GM12878 (cell line): ENCODE data around the gene CLNS1A. TPM values are rescaled to one million over a fixed set of nuclear protein-coding genes. Genes with fewer than 3 reads are reported as not detected.
"Not testable (repeated sequence)": the region's sequence is repeated elsewhere in the genome, so short reads cannot be mapped to it uniquely, and the experiment has no call there.

Source experiments
- ATAC-seq: fragments of 200-7000 bp; cut with Tn5 transposase; 3 replicates; pipeline ENCODE4 v1.9.1; 2020; ENCODE audit warnings: mild to moderate bottlenecking, moderate library complexity
- BruUV-seq: library from RNA; stranded (reverse); fragments of 400-500 nt; replicated peaks from 2 replicates; lab custom pipeline; 2021; lab: Mats Ljungman, UMichigan
- CTCF ChIA-PET: fragments of 300-600 bp; sonication (Branson Sonifier 250); formaldehyde crosslinking; extraction: SDS; loops from one replicate; lab custom pipeline; 2021; ENCODE audit warnings: inconsistent platforms; lab: Yijun Ruan, JAX
- POLR2A ChIA-PET: fragments of 350-600 bp; formaldehyde crosslinking; extraction: SDS; loops from one replicate; lab custom pipeline; 2021; ENCODE audit warnings: inconsistent platforms; lab: Charles Lee
- RAD21 ChIA-PET: fragments of 300-600 bp; sonication (Branson Sonifier 250); formaldehyde crosslinking; loops from one replicate; lab custom pipeline; 2023; ENCODE audit warnings: antibody characterized with exemption; ENCODE audit not compliant: unreplicated experiment; lab: Charles Lee
- SMC1A ChIA-PET: fragments of 300-600 bp; sonication (Branson Sonifier 250); formaldehyde crosslinking; loops from one replicate; lab custom pipeline; 2023; ENCODE audit not compliant: unreplicated experiment, uncharacterized antibody; lab: Charles Lee
- DNase-seq: peaks from one replicate; pipeline ENCODE4 v3.0.0-alpha.2; 2011; ENCODE audit warnings: low read depth, low spot score
- FAIRE-seq: peaks from 3 replicates; lab custom pipeline; 2011; peaks lifted over from hg19 to GRCh38; lab: Jason Lieb, UNC
- H2AFZ ChIP-seq: 2 replicates; pipeline ENCODE4 v1.6.0; 2011; ENCODE audit warnings: low read depth, low read length, control low read depth; ENCODE audit not compliant: control insufficient read depth
- H3K27ac ChIP-seq: 2 replicates; pipeline ENCODE4 v1.5.1; 2011; ENCODE audit warnings: control low read depth; ENCODE audit not compliant: control insufficient read depth, insufficient read depth
- H3K27me3 ChIP-seq, 2 experiments: replicated peaks in 1 of 2; 2 replicates each; pipeline versions ENCODE4 v1.6.0 to v1.6.1; 2011; ENCODE audit warnings: low read length in 1 of 2; ENCODE audit not compliant: control insufficient read depth in 2 of 2, insufficient read depth in 2 of 2
- H3K36me3 ChIP-seq, 2 experiments: 2 replicates each; pipeline ENCODE4 v1.5.1; 2011; ENCODE audit warnings: low read length in 1 of 2; ENCODE audit not compliant: control insufficient read depth in 2 of 2, insufficient read depth in 2 of 2
- H3K4me1 ChIP-seq: 2 replicates; pipeline ENCODE4 v1.6.1; 2011; ENCODE audit warnings: mild to moderate bottlenecking, low read length, moderate library complexity, mixed read lengths; ENCODE audit not compliant: control insufficient read depth, insufficient read depth
- H3K4me2 ChIP-seq: 2 replicates; pipeline ENCODE4 v1.6.0; 2011; ENCODE audit warnings: control low read depth; ENCODE audit not compliant: control insufficient read depth, insufficient read depth
- H3K4me3 ChIP-seq: fragments of 200-600 bp; sonication (generic); 2 replicates; pipeline ENCODE4 v1.5.1; 2016
- H3K79me2 ChIP-seq: 2 replicates; pipeline ENCODE4 v1.6.0; 2011; ENCODE audit warnings: low read length; ENCODE audit not compliant: control insufficient read depth, insufficient read depth
- H3K9ac ChIP-seq: 2 replicates; pipeline ENCODE4 v1.8.0; 2011; ENCODE audit warnings: low read length, control low read depth, mixed read lengths; ENCODE audit not compliant: control insufficient read depth, insufficient read depth
- H3K9me3 ChIP-seq: replicated peaks from 3 replicates; pipeline ENCODE4 v1.5.1; 2011; ENCODE audit warnings: mild to moderate bottlenecking, low read length; ENCODE audit not compliant: control insufficient read depth, insufficient read depth
- H4K20me1 ChIP-seq: 2 replicates; pipeline ENCODE4 v1.6.0; 2011; ENCODE audit not compliant: control insufficient read depth, insufficient read depth
- BRCA1 ChIP-seq: IDR thresholded peaks from 2 replicates; pipeline ENCODE4 v1.6.1; 2011; ENCODE audit warnings: low read depth, low read length, improper control_type of control experiment
- HCFC1 ChIP-seq: fragments of 150-350 bp; IDR thresholded peaks from 2 replicates; pipeline ENCODE4 v1.6.1; 2014; ENCODE audit warnings: low read length
- IKZF2 ChIP-seq, 2 experiments: fragments of 450-650 bp; IDR thresholded peaks; 2 replicates each; pipeline ENCODE4 v1.6.1; 2017; ENCODE audit warnings: mild to moderate bottlenecking in 2 of 2, moderate library complexity in 2 of 2
- MYB ChIP-seq: fragments of 150-350 bp; IDR thresholded peaks from 2 replicates; pipeline ENCODE4 v1.6.1; 2014; ENCODE audit warnings: mild to moderate bottlenecking, low read depth, low read length, borderline replicate concordance
- NFXL1 ChIP-seq: fragments of 450-650 bp; IDR thresholded peaks from 2 replicates; pipeline ENCODE4 v1.6.1; 2017; ENCODE audit warnings: antibody characterized with exemption, mild to moderate bottlenecking, borderline replicate concordance
- SIN3A ChIP-seq: IDR thresholded peaks from 2 replicates; pipeline ENCODE4 v1.6.1; 2012; ENCODE audit warnings: low read depth, low read length, improper control_type of control experiment
- SPI1 ChIP-seq: IDR thresholded peaks from 2 replicates; pipeline ENCODE4 v1.6.1; 2011; ENCODE audit warnings: low read depth, mild to moderate bottlenecking, low read length, moderate library complexity, borderline replicate concordance; ENCODE audit not compliant: insufficient read depth
- SUZ12 ChIP-seq: fragments of 200-600 bp; sonication (generic); IDR thresholded peaks from one replicate; pipeline ENCODE4 v1.6.1; 2018; ENCODE audit warnings: antibody characterized with exemption, mild to moderate bottlenecking; ENCODE audit not compliant: unreplicated experiment
- TCF7 ChIP-seq: IDR thresholded peaks from 2 replicates; pipeline ENCODE4 v1.6.1; 2014; ENCODE audit warnings: antibody characterized with exemption, borderline replicate concordance
- WGBS: methylation state at CpG from one replicate; pipeline ENCODE4 v1.1.6; 2016; ENCODE audit warnings: low lambda C conversion rate; ENCODE audit not compliant: insufficient replicate concordance, insufficient coverage; ENCODE audit errors: missing lambda C conversion rate; 5-methylcytosine and 5-hydroxymethylcytosine counted together
- in situ Hi-C: fragments of 300-500 bp; cut with MboI; formaldehyde crosslinking; loops from 9 replicates; pipeline ENCODE4 v1.14.3; 2018; ENCODE audit warnings: mixed read lengths
- intact Hi-C: fragments of 100-400 bp; cut with micrococcal nuclease; formaldehyde crosslinking; loops from one replicate; pipeline ENCODE4 v1.14.2; 2022; ENCODE audit not compliant: unreplicated experiment
- polyA plus RNA-seq, 11 experiments: library from polyadenylated mRNA; depleted of rRNA in 4 of 11; unstranded in 6 of 11; stranded (reverse) in 5 of 11; fragments of >200 nt; fragmentation: Nextera tagmentation in 4 of 11; fragmentation: Illumina TruSeq in 1 of 11; extraction: Ambion mirVana in 4 of 11; extraction: Trizol in 1 of 11; gene quantifications; 1 replicate in 1 of 11; 2 replicates in 10 of 11; pipeline versions ENCODE4 v1.2.1 to v1.2.3, GENCODE V29; 2011 to 2016; ENCODE audit warnings: inconsistent platforms in 2 of 11, missing spikeins in 2 of 11, low read depth in 1 of 11
- total RNA-seq, 4 experiments: library from RNA; depleted of rRNA in 3 of 4; stranded (reverse); fragments of >200 nt in 3 of 4; fragmentation: Illumina TruSeq in 1 of 4; extraction: Trizol in 1 of 4; gene quantifications; 2 replicates each; pipeline versions ENCODE4 v1.2.1 to v1.2.3, GENCODE V29; 2013 to 2021

CLNS1A gene
- total and polyA plus RNA-seq, 10 of the 15 experiments (the other 5 are each of a cell fraction or from before 2014, with no cell fraction given), result 74.1 to 247 (median 167) TPM

DNA sequence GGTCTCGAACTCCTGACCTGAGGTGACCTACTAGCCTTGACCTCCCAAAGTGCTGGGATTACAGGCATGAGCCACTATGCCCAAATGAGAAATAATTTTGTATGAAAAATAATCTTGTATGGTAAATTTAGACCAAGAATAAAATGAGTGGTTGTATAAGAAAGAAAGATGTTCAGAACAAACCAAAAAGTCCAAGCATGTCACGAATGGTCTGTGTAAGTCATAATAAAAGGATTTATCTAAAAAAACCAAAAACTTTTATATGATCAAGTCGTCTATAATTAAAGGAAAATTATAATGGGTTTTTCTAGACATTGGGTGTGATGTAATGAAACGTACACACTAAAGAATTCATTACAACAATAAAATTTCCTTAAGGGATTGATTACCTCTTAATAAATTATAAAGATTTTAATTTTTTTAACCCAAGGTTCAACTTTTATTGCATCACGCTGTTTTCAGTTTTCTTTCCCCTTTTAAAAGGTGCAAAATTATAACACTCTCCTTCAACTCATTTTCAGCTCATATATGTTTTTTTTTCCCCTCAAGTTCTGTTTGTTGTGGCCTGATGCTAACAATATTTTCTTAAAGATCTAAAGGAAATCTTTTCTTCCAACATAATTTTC, 56.8 kb downstream of the CLNS1A start:
- SMC1A ChIA-PET, result no interaction called here
- POLR2A ChIA-PET, result no interaction called here
- no peak for ATAC-seq

DNA sequence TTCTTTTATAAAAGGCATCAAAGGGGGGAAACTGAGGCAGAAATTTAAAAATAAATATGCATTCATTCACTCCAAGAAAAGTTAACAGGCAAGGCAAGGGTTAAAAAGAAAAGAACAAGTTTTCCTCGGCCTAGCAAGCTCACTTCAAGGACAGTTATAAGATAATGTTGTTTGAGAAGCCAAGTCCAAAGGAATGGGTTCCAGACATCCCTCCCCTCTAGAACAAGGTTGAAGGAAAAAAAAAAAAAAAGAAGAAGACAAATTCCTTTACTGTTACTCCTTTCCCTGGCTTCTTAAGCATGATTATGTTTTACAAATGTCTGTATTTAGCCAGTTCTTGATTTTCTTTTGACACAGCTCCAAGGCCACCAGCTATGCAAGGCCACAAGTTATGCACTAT, 62.2 kb downstream of the CLNS1A start:
- intact Hi-C loops, H3K27ac ChIP-seq, H2AFZ ChIP-seq, H3K4me2 ChIP-seq, in situ Hi-C loops, FAIRE-seq, H3K4me1 ChIP-seq, H3K36me3 ChIP-seq, POLR2A ChIA-PET, H4K20me1 ChIP-seq, DNase-seq, ATAC-seq, H3K79me2 ChIP-seq, RAD21 ChIA-PET, H3K4me3 ChIP-seq, H3K9me3 ChIP-seq, H3K27me3 ChIP-seq, H3K9ac ChIP-seq, BruUV-seq: not testable (repeated sequence)
- ChIA-PET SMC1A (interaction anchor here (1.2 kb wide), 1 partner anchor 380 kb away, joined by 3 read pairs; no protein-coding TSS in a partner anchor), CTCF (interaction anchor here (1.0 to 1.9 kb wide), 3 partner anchors 27 to 388 kb away, joined by 3 to 7 read pairs (median 4); no protein-coding TSS in a partner anchor)
- WGBS, result 26% methylated on average over 1 of the region's 1 CpG

More for the DNA sequence above, 56.8 kb downstream of the CLNS1A start:
- FAIRE-seq, result no peak
- TF ChIP-seq HCFC1, result no peak
- no peak for TF ChIP-seq BRCA1
- no peak for TF ChIP-seq SUZ12
- no peak for TF ChIP-seq IKZF2 (IDR thresholded peaks at IDR 0.05)
- no peak for TF ChIP-seq SIN3A
- TF ChIP-seq SPI1, result no peak
- TF ChIP-seq NFXL1, result no peak
- TF ChIP-seq TCF7, result no peak
- no peak for TF ChIP-seq MYB
- Histone ChIP-seq H3K27ac (no peak overlapping the region), H2AFZ (no peak overlapping the region), H3K4me2 (no peak overlapping the region), H3K4me3 (no peak overlapping the region), H3K27me3 (no peaks in the 10 kb centered on the region), H3K9ac (no peak overlapping the region), H3K9me3 (no peaks in the 10 kb centered on the region), H3K4me1 (no peaks in the 10 kb centered on the region), H4K20me1 (no peaks in the 10 kb centered on the region), H3K36me3 (no peaks in the 10 kb centered on the region), H3K79me2 (no peaks in the 10 kb centered on the region)
- RAD21 ChIA-PET, result no interaction called here
- WGBS, result 58% methylated on average over 5 of the region's 5 CpGs
- in situ Hi-C loops, result no loop called here
- intact Hi-C loops, result no loop called here
- BruUV-seq, result no TSS peak
- CTCF ChIA-PET, result no interaction called here
- DNase-seq, result no peak

DNA sequence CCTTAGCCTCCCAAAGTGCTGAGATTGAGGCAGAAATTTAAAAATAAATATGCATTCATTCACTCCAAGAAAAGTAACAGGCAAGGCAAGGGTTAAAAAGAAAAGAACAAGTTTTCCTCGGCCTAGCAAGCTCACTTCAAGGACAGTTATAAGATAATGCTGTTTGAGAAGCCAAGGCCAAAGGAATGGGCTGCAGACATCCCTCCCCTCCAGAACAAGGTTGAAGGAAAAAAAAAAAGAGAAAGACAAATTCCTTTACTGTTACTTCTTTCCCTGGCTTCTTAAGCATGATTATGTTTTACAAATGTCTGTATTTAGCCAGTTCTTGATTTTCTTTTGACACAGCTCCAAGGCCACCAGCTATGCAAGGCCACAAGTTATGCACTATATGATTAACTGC, 66.7 kb downstream of the CLNS1A start:
- H3K9ac ChIP-seq, H3K4me3 ChIP-seq, BruUV-seq, H3K79me2 ChIP-seq, FAIRE-seq, intact Hi-C loops, ATAC-seq, RAD21 ChIA-PET, H3K36me3 ChIP-seq, H3K9me3 ChIP-seq, H3K27me3 ChIP-seq, POLR2A ChIA-PET, H3K27ac ChIP-seq, in situ Hi-C loops, H2AFZ ChIP-seq, H4K20me1 ChIP-seq, H3K4me1 ChIP-seq, H3K4me2 ChIP-seq, CTCF ChIA-PET, DNase-seq: not testable (repeated sequence)
- SMC1A ChIA-PET, result interaction anchor here (0.6 kb wide), 1 partner anchor 9 kb away, joined by 4 read pairs; no protein-coding TSS in a partner anchor
- WGBS, result 43% methylated on average over 1 of the region's 1 CpG
